Measurements from ENCODE around the gene ARPIN.

DNA sequence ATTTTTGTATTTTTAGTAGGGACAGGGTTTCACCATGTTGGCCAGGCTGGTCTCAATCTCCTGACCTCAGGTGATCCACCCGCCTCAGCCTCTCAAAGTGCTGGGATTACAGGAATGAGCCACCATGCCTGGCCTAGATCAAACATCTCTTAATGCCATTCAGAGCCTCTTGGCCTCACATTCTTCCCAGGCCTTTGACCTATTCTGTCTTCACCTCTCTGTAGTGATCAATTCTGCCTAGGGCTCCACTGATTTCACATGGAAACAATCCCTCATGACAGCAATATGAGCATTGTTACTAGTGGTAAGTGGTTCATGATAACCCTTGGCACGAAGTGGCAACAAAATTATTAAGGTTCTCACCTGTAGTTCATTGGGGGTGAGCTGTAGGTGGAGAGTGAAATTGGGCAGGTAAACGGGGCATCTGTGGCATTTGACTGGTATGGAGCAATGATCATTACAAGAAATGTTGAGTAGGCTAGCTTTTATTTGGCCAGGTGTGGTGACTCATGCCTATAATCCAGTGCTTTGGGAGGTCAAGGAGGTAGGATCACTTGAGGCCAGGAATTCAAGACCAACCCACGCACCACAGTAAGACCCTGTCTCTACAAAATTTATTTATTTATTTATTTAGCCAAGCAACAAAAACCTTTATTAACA is 4.8 kb upstream of the ARPIN start:
- TF ChIP-seq CTCF (IDR thresholded peaks at IDR 0.05), result no peak
- TF ChIP-seq NR2C2 (CRISPR knock-in tag; IDR thresholded peaks at IDR 0.05), result no peak
- TF ChIP-seq, protein P1, sequence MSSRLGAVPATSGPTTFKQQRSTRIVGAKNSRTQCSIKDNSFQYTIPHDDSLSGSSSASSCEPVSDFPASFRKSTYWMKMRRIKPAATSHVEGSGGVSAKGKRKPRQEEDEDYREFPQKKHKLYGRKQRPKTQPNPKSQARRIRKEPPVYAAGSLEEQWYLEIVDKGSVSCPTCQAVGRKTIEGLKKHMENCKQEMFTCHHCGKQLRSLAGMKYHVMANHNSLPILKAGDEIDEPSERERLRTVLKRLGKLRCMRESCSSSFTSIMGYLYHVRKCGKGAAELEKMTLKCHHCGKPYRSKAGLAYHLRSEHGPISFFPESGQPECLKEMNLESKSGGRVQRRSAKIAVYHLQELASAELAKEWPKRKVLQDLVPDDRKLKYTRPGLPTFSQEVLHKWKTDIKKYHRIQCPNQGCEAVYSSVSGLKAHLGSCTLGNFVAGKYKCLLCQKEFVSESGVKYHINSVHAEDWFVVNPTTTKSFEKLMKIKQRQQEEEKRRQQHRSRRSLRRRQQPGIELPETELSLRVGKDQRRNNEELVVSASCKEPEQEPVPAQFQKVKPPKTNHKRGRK (CRISPR knock-in tag; IDR thresholded peaks at IDR 0.05; ENCODE audit: borderline replicate concordance), result no peak
- TF ChIP-seq, protein P2, sequence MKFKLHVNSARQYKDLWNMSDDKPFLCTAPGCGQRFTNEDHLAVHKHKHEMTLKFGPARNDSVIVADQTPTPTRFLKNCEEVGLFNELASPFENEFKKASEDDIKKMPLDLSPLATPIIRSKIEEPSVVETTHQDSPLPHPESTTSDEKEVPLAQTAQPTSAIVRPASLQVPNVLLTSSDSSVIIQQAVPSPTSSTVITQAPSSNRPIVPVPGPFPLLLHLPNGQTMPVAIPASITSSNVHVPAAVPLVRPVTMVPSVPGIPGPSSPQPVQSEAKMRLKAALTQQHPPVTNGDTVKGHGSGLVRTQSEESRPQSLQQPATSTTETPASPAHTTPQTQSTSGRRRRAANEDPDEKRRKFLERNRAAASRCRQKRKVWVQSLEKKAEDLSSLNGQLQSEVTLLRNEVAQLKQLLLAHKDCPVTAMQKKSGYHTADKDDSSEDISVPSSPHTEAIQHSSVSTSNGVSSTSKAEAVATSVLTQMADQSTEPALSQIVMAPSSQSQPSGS (CRISPR knock-in tag; IDR thresholded peaks at IDR 0.05; ENCODE audit: borderline replicate concordance, low read depth), result no peak
- no peak for TF ChIP-seq SP1 (CRISPR knock-in tag; conservative IDR thresholded peaks at IDR 0.05)
- TF ChIP-seq, protein P3, sequence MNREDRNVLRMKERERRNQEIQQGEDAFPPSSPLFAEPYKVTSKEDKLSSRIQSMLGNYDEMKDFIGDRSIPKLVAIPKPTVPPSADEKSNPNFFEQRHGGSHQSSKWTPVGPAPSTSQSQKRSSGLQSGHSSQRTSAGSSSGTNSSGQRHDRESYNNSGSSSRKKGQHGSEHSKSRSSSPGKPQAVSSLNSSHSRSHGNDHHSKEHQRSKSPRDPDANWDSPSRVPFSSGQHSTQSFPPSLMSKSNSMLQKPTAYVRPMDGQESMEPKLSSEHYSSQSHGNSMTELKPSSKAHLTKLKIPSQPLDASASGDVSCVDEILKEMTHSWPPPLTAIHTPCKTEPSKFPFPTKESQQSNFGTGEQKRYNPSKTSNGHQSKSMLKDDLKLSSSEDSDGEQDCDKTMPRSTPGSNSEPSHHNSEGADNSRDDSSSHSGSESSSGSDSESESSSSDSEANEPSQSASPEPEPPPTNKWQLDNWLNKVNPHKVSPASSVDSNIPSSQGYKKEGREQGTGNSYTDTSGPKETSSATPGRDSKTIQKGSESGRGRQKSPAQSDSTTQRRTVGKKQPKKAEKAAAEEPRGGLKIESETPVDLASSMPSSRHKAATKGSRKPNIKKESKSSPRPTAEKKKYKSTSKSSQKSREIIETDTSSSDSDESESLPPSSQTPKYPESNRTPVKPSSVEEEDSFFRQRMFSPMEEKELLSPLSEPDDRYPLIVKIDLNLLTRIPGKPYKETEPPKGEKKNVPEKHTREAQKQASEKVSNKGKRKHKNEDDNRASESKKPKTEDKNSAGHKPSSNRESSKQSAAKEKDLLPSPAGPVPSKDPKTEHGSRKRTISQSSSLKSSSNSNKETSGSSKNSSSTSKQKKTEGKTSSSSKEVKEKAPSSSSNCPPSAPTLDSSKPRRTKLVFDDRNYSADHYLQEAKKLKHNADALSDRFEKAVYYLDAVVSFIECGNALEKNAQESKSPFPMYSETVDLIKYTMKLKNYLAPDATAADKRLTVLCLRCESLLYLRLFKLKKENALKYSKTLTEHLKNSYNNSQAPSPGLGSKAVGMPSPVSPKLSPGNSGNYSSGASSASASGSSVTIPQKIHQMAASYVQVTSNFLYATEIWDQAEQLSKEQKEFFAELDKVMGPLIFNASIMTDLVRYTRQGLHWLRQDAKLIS (CRISPR knock-in tag; IDR thresholded peaks at IDR 0.05; ENCODE audit: borderline replicate concordance), result no peak
- no peak for TF ChIP-seq TCF7 (CRISPR knock-in tag; IDR thresholded peaks at IDR 0.05; ENCODE audit: low read depth)
- TF ChIP-seq, protein P4, sequence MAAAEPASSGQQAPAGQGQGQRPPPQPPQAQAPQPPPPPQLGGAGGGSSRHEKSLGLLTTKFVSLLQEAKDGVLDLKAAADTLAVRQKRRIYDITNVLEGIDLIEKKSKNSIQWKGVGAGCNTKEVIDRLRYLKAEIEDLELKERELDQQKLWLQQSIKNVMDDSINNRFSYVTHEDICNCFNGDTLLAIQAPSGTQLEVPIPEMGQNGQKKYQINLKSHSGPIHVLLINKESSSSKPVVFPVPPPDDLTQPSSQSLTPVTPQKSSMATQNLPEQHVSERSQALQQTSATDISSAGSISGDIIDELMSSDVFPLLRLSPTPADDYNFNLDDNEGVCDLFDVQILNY (CRISPR knock-in tag; IDR thresholded peaks at IDR 0.05), result no peak
- no peak for TF ChIP-seq MAX (CRISPR knock-in tag; IDR thresholded peaks at IDR 0.05)
- TF ChIP-seq, protein P5, sequence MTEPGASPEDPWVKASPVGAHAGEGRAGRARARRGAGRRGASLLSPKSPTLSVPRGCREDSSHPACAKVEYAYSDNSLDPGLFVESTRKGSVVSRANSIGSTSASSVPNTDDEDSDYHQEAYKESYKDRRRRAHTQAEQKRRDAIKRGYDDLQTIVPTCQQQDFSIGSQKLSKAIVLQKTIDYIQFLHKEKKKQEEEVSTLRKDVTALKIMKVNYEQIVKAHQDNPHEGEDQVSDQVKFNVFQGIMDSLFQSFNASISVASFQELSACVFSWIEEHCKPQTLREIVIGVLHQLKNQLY (CRISPR knock-in tag; IDR thresholded peaks at IDR 0.05), result no peak
- no peak for TF ChIP-seq E2F4 (CRISPR knock-in tag; IDR thresholded peaks at IDR 0.05; ENCODE audit: borderline replicate concordance, low read depth)
- TF ChIP-seq TP53 (CRISPR knock-in tag; IDR thresholded peaks at IDR 0.05), result no peak
- TF ChIP-seq, protein P6, sequence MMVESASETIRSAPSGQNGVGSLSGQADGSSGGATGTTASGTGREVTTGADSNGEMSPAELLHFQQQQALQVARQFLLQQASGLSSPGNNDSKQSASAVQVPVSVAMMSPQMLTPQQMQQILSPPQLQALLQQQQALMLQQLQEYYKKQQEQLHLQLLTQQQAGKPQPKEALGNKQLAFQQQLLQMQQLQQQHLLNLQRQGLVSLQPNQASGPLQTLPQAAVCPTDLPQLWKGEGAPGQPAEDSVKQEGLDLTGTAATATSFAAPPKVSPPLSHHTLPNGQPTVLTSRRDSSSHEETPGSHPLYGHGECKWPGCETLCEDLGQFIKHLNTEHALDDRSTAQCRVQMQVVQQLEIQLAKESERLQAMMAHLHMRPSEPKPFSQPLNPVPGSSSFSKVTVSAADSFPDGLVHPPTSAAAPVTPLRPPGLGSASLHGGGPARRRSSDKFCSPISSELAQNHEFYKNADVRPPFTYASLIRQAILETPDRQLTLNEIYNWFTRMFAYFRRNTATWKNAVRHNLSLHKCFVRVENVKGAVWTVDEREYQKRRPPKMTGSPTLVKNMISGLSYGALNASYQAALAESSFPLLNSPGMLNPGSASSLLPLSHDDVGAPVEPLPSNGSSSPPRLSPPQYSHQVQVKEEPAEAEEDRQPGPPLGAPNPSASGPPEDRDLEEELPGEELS (CRISPR knock-in tag; IDR thresholded peaks at IDR 0.05), result no peak
